A673 (cell line): ENCODE data around the gene MRTFA.

Experiments
- EZH2 ChIP-seq: fragments of 200-600 bp; sonication (generic); IDR thresholded peaks from 2 replicates; pipeline ENCODE4 v1.6.1; 2017; ENCODE audit warnings: borderline replicate concordance, low read depth, mild to moderate bottlenecking, mixed read lengths, antibody characterized with exemption, low read length; ENCODE audit not compliant: poor library complexity, severe bottlenecking
- TF ChIP-seq, protein P1 (sequence below): fragments of 300-800, 200-600 bp; sonication (generic); conservative IDR thresholded peaks from 2 replicates; pipeline ENCODE4 v1.5.1; 2017; ENCODE audit warnings: low read depth, mild to moderate bottlenecking, antibody characterized with exemption, low read length, moderate library complexity, mixed read lengths

DNA sequence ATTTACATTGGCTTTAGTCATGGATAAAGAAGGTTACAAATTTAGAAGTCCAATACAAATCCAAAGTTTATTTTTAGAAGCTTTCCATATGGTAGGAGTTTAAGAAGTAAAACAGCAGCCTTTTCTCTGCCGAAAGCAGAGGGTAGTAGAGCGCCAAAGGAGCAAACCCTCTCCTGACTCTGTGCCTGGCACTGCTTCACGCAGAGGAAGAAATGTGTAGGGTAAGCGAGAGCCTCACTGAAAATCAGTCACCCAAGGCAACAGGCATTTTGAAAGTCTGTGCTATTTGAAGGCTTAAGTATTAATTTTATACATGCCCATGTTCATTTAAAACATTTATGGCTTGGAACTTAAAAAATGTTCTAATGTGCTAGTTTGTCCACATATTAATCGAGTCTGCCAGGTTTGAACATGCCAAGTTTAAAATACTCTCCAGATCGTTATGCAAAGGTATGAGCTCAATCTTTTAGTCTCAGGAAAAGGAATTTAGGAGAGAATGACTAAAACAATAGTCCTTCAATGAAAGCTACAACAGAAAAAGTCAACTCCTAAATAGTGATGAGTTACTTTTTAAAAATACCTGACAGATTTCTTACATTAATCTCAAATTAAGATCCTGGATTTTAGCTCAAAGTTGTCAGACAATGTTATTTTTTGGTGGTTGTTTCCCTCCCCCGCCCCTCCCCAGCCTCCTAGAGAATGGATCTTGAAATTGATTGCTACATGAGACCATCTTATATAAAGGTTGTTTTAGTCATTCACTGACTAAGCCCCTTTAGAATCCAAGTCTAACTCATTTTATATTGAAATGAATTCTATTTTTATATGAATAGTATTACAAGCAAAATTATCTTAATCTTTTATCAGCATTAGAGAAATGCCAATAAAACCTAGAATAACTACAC lies 38.7 kb downstream of the MRTFA start:
- TF ChIP-seq, protein P1, sequence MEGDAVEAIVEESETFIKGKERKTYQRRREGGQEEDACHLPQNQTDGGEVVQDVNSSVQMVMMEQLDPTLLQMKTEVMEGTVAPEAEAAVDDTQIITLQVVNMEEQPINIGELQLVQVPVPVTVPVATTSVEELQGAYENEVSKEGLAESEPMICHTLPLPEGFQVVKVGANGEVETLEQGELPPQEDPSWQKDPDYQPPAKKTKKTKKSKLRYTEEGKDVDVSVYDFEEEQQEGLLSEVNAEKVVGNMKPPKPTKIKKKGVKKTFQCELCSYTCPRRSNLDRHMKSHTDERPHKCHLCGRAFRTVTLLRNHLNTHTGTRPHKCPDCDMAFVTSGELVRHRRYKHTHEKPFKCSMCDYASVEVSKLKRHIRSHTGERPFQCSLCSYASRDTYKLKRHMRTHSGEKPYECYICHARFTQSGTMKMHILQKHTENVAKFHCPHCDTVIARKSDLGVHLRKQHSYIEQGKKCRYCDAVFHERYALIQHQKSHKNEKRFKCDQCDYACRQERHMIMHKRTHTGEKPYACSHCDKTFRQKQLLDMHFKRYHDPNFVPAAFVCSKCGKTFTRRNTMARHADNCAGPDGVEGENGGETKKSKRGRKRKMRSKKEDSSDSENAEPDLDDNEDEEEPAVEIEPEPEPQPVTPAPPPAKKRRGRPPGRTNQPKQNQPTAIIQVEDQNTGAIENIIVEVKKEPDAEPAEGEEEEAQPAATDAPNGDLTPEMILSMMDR = no peak
- TF ChIP-seq EZH2 = no peak
